Right ventricle myocardium inferior (tissue), 1 donor: ENCODE measurements around the gene TRERF1. TPM values are rescaled to one million over a fixed set of nuclear protein-coding genes. Genes with fewer than 3 reads are reported as not detected.

Experiments used
- ATAC-seq: fragments of 200-7000 bp; cut with Tn5 transposase; one replicate; pipeline ENCODE4 v1.9.1; 2020; ENCODE audit warnings: mild to moderate bottlenecking, moderate library complexity
- DNase-seq: peaks from one replicate; pipeline ENCODE4 v3.0.0; 2021; ENCODE audit errors: missing footprints
- intact Hi-C: fragments of 100-400 bp; cut with DNase I; formaldehyde crosslinking; loops from one replicate; pipeline ENCODE4 v1.11.0; 2022
- total RNA-seq: library from RNA; stranded (reverse); fragmentation: NEBNext Ultra II Directional; extraction: Animal tissue kit (Norgen Biotek cat#: 25700); gene quantifications from one replicate; pipeline ENCODE4 v1.2.1, GENCODE V29; 2021
- donor health status: DM: no; HTN: yes; CAD: no; lungs with severe emphysema.

TRERF1 gene
- total RNA-seq, 1 donor from 2014 or later, result 1.7 TPM

DNA sequence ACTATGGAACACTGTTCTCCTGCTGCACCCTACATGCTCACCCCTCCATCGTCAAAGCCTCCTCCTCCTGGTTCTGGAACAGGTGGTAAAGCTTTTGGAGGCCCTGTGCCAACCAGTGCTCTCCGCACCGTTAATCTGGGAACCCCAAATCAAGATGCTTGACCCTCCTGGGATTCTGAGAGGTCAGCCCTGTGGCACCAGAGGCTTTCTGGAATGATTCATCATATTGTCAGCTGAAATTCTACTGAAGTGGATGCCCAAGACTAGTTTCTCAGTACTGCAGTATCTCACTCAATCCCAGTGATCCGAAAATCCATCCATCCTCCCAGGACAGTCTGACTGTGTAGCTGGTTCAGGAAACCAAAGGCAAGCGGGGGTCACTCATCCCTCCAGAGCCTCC is 92.7 kb downstream of the TRERF1 start:
- DNase-seq (no peak), ATAC-seq (no peak)
- intact Hi-C loops, result no loop called here

DNA sequence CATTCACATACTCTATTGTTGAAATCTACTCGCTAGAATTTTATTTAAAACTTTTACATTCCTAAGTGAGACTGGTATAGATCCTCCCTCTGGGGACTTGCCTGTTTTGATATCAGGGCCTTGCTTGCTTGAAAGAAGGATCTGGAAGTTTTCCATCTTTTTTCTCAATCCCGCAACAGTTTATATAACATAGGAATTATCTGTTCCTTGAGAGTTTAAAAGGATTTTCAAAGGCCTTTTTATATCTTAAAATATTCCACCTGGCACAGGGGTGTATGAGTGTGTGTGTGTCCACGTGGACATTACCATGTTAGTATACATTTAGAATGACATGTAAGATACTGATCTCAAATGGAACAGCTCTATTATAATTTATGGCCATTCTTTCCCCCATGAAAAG is 96.3 kb downstream of the TRERF1 start:
- DNase-seq (no peak), ATAC-seq (no peak)
- intact Hi-C loops, result no loop called here

DNA sequence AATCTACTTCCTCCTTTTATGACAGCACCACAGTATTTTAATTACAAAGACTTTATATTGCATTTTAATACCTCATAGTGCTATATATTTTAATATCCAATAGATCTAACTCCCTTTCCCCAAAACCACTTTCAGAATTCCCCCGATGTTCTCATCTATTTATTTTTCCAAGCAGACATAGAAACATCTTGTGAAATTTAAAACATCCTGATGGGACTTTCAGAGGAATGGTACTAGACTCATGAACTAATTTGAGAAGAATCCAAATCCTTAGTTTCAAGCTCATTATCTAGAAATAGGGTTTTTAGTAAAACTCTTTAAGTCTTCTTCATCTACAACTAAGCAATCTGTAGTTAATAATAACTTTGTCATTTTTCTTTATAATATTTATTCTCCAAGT is 97.0 kb downstream of the TRERF1 start:
- intact Hi-C loops, result no loop called here
- ATAC-seq (no peak), DNase-seq (no peak)

DNA sequence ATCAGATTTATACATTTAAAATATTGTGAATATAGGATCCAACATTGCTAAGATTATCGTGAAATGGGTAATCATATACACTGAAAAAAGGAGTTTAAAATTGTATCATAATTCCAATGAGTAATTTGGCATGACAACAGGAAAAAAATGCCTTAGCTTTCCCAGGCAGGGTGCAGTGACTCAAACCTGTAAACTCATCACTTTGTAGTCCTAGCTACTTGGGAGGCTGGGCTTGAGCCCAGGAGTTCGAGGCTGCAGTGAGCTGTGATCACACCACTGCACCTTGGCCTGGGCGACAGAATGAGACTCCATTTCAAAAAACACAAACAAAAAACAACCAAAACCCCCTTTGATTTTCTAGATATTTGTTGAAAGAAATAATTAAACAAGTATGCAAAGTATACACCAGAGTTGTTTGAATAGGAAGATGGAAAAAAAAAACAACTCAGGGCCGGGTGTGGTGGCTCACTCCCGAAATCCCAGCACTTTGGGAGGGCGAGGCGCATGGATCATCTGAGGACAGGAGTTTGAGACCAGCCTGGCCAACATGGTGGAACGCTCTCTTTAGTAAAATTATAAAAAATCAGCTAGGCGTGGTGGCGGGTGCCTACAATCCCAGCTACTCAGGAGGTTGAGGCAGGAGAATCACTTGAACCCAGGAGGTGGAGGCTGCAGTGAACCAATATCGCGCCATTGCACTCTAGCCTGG is 98.7 kb downstream of the TRERF1 start:
- intact Hi-C loops, result no loop called here
- ATAC-seq (no peak), DNase-seq (no peak)

DNA sequence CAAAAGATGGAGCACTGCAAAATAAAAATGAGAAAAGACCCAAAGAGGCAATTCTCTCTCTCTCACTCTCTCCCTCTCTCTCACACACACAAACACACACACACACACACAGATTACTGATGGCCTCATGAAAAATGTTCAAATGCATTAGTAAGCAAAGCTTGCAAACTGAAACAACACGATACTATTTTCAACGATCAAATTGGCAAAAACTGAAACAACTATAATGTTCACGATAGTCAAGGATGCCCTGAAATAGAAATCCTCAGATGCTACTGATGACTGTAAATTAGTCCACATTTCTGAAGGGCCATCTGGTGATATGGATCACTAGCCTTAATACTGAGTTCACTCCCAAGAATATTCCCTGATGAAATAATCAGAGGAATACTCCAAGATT is 100.8 kb downstream of the TRERF1 start:
- intact Hi-C loops, result no loop called here
- ATAC-seq (no peak), DNase-seq (no peak)

DNA sequence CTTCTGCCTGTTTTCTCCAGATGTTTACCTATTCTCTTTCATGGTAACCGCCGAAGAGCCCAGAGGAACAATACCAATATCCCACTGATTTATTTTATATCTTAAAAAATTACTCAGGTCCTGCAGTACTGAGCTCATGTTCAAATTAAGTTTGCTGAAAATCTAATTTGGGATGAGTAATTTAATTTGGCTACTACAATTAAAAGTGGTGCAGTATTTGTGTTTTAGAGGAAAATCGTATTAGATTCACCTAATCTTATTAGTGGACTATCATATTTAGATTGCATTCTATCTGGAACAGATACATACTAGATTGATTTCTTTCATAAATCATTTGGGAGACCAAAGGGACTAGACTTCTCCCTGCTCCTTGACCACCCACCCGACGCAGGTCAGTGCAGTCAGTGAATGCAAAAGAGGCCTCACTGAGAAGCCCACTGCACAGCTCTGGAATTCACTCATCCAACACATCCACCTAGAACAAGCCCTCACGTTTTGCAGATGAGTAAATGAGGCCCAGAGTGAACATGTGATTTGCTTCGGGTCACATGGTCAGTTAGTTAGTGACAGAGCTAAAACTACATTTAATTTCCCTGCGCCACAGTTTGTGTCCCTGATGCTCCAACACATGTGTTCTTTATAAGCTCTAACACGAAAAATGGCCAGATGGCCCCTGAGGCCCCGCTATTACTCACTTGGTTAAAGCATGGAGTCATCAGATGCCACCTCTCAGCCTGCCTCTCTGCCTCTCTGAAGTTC is 101.8 kb downstream of the TRERF1 start:
- no peak for DNase-seq
- no peak for ATAC-seq
- intact Hi-C loops, result no loop called here

DNA sequence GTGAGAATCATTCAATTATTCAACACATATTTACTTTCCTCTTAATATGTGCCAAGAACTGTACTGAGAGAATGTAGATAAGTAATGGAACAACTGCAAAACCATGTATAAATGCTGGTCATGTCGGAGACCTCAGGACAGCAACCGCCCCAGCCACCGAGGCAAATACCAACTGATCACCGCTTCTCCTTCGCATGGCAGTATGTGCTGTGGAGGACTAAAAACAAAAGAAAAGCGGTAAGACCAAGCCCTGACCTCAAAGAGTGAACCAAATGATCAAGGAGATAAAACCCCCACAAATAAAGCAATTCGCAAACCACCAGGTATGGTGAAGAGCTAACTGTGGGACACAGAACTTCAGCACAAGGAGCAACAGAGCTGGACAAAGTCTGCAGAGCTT is 104.3 kb downstream of the TRERF1 start:
- no peak for DNase-seq
- ATAC-seq, result no peak
- intact Hi-C loops, result no loop called here

DNA sequence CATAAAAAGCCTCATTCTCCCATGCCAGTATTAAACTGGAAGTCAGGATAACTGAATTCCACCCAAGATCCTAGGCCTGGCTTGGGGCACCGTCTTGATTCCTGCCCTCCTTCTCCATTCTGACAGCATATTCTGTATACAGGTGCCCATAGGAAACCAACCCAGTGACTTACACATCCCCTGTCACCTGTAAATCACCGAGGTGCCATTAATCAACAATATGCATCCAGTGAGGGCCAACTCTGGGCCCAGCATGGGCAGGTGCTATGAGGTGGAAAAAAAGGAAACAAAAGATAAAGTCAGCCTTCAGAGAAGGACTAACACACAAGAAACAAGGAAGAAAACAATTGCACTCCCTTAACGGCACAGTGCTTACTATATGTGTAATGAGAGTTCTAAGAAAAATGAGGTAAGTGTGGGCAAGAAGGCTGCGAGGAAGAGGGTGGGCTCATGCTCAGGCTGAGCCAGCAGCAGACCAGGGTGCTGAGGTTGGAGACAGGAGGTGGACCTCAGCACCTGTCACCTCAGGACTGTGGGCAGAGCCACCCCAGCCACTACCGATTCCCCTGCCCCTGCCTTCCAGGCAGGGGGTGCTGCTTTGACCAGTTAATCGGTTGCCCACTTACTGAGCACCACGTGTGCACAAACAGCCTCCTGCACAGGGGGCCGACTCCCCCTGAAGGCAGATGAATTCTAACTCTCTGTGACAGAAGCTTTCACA is 105.9 kb downstream of the TRERF1 start:
- DNase-seq, result no peak
- ATAC-seq, result no peak
- intact Hi-C loops, result no loop called here

DNA sequence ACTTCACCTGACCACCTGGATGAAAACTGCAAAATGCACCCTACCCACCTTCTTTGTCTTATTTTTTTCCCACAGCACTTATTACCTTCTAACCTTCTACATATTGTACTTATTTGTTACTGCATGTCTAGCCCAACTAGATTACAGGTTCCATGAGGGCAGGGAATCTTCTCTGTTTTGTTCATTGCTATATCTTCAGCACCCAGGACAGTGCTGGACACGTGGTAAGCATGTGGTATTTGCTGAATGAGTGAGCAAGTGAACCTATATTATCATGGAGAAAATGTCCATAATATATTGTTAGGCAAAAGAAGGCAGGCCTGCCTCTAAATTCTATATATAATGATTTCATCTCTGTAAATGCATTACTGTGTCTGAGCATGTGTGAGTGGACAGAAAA is 107.0 kb downstream of the TRERF1 start:
- DNase-seq (no peak), ATAC-seq (no peak)
- intact Hi-C loops, result no loop called here

DNA sequence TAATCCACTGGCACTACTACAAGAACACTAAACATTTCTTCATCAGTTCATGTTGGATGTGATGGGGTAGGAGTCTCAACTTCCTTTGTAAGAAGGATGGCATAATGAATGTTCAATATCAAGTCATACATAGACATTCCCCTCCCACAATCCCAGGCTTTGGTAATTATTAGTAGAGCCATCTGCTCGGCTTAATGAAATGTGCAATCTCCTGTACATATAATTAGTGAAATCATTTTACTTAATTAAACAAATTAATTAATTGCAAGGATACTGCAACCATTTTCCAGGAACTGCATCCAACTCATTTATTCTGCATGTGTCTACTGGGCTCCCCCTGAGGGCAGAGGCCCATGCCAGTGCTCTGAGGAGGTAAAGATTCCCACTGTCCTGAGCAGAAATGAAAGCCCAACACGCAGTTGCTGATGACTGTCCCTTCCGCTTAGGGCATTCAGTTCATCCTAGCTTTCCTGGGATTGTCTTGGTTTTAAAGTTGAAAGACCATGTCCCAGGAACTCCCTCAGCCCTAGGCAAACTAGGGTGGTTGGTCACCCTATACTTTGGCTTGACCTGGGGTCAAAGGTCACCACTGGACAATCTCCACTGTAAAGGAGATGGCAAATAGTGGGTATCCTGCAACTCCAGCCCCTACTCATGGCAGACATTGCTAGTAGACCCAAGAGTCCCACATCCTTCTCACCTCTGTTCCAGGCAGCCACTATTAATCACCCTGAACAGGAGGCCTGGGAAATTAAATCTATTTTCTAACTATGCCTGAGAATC is 109.8 kb downstream of the TRERF1 start:
- intact Hi-C loops, result no loop called here
- DNase-seq, result no peak
- no peak for ATAC-seq

DNA sequence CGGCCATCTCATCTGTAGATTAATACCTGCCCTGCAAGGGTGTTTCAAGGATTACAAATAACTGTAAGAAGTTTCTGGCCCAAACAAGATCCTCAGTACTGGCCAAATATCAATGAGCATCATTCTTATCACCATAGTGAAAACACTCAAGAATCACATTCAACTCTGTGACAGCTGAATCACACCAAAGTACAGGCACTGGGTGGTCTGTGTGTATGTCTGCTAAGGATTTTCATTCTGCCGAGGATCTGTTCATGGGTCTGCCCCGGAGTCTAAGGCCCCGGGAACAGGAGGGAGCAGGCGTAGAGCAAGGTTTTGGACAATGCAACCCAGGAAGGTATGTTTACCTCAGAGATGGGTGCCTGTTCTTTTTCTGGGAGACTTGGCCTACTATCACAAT is 110.5 kb downstream of the TRERF1 start:
- DNase-seq, result no peak
- no peak for ATAC-seq
- intact Hi-C loops, result no loop called here

DNA sequence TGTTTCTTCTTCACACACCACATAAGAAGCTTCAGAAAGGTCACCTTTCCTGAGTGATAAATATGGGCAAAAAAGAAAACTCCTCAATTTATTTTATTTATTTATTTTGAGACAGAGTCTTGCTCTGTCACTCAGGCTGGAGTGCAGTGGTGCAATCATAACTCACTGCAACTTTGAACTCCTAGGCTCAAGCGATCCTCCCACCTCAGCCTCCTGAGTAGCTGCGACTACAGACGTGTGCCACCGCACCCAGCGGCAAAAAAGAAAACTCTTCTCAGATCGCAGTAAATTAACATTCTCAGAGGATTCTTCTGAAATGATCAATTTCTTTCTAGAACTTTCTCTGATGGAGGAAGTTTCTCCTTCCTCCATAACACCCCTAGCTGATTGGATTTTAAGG is 111.2 kb downstream of the TRERF1 start:
- DNase-seq, result no peak
- ATAC-seq, result no peak
- intact Hi-C loops, result no loop called here

DNA sequence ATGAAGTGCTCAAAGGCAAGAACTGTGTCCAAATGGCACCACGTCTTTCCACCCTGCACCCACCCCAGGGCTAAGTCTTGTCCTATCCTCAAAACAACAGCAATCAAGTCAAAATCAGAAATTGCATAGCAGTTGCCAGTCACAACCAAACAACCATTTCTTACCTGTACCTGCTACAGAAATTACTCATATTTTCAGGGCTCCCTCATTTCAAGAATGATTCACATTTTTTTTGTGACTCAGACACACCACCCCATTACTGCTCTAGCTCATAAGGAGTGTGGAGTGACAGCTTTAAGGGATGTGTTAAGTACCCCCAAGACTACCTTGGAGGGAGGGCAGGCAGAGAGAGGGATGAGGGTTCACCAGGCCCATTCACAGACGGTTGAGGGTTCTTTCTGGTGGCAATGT is 111.7 kb downstream of the TRERF1 start:
- intact Hi-C loops, result no loop called here
- no peak for DNase-seq
- no peak for ATAC-seq

DNA sequence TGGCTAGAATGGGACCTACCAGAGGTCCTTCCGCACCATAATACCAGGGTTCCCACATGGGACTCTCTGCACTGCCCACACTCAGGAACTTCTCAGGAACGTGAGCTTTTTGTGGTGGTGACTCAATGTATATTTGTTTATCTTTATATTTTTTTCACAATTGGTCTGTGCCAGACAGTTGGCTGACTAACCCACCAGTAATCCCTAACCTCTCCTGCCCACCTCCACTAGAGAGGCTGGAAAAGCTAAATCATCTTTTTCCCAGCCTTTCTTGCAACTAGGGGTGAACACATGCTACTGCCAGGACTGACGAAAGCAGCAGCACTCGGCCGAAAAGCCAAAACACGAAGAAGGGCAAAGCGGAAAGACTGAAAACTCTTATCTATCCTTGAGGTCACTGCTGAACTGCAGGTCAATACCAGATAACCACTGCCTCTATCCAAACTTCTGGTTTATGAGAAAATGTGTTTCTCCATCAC is 112.9 kb downstream of the TRERF1 start:
- ATAC-seq, result no peak
- no peak for DNase-seq
- intact Hi-C loops, result no loop called here

DNA sequence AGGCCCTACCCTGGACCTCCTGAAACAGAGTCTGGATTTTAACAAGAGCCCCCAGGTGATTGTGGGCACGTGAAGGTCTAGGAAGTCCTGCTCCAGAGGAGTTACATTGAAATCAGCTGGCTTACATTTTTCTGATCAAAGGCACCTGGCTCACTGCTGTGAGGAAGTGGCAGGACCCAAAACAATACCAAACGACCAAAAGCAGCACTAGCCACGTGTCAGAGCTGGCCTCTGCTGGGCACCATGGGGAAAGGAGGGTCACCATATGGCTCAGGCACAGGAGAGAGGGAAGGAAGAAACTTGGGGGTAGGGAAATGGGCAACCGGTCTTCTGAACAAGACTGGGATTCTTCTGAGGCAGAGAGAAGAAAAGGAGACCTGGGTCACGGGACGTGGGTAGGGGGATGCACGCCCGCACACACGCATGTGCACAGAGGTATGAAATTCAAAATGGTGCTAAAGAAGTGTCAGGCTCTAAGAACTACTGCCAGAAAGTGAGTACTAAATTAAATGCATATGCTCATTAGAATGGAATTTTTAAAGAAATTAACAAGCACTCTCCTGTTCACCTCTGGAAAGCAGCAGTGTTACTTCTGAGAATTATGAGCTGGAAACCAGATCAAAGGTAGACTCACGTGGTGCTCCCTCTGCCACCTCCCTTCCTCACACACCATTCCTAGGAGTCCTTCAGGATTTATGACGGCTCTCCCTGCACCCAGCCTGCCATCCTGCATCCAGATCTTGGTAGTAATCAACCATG is 113.6 kb downstream of the TRERF1 start:
- no peak for DNase-seq
- ATAC-seq, result no peak
- intact Hi-C loops, result no loop called here

DNA sequence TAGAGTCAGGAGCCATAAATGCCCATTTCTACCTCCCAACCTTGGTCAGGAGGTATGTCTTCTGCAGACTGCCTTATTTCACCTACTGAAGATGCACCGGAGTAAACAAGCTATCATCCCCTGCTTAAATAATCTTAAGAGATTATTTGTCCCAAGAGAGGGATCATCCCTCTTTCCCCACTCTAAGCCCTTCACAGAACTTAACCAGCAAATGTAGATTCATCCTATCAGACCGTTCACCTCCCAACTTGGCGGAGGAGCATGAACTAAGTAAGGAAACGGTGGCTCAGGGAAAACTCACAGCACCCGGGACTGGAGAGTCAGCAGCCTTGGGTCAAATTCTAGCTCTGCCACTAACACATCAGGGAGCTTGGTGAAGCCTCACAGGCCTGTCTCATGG is 115.3 kb downstream of the TRERF1 start:
- ATAC-seq, result no peak
- intact Hi-C loops, result no loop called here

DNA sequence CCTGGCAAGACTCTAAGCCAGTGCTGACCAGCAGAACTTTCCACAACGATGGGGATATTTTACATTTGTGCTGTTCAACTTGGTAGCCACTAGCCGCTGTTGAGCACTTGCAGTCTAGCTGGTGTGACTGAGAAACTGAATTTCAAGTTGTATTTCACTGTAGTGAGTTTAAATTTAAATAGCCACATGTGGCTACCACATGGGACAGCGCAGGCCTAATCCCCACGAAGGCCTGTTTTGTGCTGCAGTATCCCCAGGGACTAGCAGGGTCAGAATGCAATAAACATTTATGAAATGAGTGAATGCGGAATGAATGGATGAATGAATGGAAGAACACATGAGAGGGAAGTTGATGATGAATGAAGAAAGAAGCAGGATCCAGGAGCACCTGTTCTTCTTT is 115.8 kb downstream of the TRERF1 start:
- ATAC-seq (no peak), DNase-seq (no peak)
- intact Hi-C loops, result no loop called here

More for the DNA sequence above, 115.3 kb downstream of the TRERF1 start:
- no peak for DNase-seq

DNA sequence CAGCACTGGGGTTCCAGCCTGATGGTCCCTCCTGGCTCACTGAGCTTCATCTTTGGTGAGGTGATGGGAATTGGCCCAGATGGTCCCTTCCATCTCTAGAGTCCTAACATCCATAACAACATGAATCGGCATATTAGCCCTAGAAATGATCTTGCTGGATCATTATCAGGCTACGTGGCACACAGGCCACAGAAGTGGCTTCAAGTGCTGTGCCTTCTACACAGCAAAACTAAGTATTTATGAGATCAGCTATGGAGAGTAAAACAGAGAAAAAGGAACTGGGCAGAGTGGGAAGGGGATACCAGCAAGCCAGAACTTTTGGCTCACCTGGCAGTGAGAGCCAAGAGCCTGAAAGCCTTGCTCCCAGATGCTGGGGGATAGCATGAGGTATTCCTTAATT is 116.9 kb downstream of the TRERF1 start:
- ATAC-seq, result no peak
- intact Hi-C loops, result no loop called here

More for the DNA sequence above, 116.9 kb downstream of the TRERF1 start:
- no peak for DNase-seq
